ENCODE data around the gene ZYG11B. TPM values are rescaled to one million over a fixed set of nuclear protein-coding genes. Genes with fewer than 3 reads are reported as not detected.

The ZYG11B gene
- total and polyA plus RNA-seq, 9 of the 15 experiments (the other 6 are each of a cell fraction or from before 2014, with no cell fraction given), result 4.9 to 22.2 (median 12.2) TPM

DNA sequence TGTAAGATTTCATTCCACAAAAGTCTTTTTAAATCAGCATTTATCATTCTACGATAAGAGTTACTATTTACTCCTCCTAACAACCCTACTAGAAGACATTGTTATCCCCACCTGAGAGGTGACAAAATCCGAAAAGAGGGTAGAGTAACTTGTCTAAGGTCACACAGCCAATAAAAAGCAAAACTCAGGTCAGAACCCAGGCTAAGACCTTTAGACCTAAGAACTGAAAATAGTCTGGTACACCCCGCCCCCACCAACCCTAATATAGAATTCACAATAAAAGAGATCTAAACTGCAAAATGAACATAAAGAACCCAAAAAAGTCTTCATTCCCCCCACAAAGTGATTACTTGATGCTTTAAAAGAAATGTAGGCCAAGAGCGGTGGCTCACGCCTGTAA lies 46.8 kb upstream of the ZYG11B start (continued):
- TF ChIP-seq, protein P1, sequence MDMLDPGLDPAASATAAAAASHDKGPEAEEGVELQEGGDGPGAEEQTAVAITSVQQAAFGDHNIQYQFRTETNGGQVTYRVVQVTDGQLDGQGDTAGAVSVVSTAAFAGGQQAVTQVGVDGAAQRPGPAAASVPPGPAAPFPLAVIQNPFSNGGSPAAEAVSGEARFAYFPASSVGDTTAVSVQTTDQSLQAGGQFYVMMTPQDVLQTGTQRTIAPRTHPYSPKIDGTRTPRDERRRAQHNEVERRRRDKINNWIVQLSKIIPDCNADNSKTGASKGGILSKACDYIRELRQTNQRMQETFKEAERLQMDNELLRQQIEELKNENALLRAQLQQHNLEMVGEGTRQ (CRISPR knock-in tag; IDR thresholded peaks at IDR 0.05), result no peak

DNA sequence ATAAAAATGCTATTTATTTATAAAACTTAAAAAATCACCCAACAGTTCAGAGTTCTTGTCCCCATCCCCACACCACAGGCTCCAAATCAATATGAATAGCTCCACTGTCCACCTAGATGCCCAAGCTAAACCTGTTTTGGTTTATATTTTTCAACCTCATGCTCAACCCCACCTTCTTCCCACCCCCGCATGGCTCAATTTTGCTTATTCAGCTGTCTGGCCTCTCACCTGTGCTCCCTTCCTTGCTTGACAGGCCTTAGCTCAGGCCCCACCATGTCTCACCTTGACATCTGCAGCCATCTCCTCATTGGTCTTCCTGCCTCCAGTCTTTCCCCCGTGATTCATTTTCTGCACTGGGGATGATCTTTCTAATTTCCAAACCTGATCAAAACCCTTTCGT lies 45.9 kb upstream of the ZYG11B start:
- H3K4me3 ChIP-seq, result no peak overlapping the region
- peaks cover 0 to 7% of the 10 kb centered on the region in 2 experiments; a peak in 3 of 5 replicates for H3K4me1 ChIP-seq (replicated peaks in 1 of 2; ENCODE audit: control insufficient read depth in 2 of 2, insufficient read depth in 2 of 2, low read length in 2 of 2)
- no peaks in the 10 kb centered on the region for H3K9me3 ChIP-seq (replicated peaks; ENCODE audit: control insufficient read depth, insufficient read depth, low read depth, low read length)
- H3K4me2 ChIP-seq (ENCODE audit: insufficient read depth, low read length), result no peak overlapping the region
- in situ Hi-C loops (cut with MboI), result loop anchor here (10.0 to 25.0 kb wide), 2 partner anchors 276 to 543 kb away; partner anchors contain the start of genes ORC1, PRPF38A and ZFYVE9
- peak; percentile 58 for TF ChIP-seq MAFG (tag; conservative IDR thresholded peaks at IDR 0.05)
- 0 out of 2 replicates have a peak, but pooled peaks have one; percentile 13 for TF ChIP-seq DPF2 (IDR thresholded peaks at IDR 0.05)
- peak; percentile 92 for TF ChIP-seq ZNF316 (IDR thresholded peaks at IDR 0.05)
- TF ChIP-seq MAFK (IDR thresholded peaks at IDR 0.05; ENCODE audit: low read length), result peak; percentile 29; the same call in 1 of the 2 replicates
- TF ChIP-seq EGR1 (conservative IDR thresholded peaks at IDR 0.05), result peak; percentile 62
- TF ChIP-seq, protein P2, sequence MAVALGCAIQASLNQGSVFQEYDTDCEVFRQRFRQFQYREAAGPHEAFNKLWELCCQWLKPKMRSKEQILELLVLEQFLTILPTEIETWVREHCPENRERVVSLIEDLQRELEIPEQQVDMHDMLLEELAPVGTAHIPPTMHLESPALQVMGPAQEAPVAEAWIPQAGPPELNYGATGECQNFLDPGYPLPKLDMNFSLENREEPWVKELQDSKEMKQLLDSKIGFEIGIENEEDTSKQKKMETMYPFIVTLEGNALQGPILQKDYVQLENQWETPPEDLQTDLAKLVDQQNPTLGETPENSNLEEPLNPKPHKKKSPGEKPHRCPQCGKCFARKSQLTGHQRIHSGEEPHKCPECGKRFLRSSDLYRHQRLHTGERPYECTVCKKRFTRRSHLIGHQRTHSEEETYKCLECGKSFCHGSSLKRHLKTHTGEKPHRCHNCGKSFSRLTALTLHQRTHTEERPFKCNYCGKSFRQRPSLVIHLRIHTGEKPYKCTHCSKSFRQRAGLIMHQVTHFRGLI (CRISPR knock-in tag; IDR thresholded peaks at IDR 0.05), result no peak
- peak; percentile 36; the same call in 1 of the 2 replicates for TF ChIP-seq MAFF (IDR thresholded peaks at IDR 0.05; ENCODE audit: low read length)
- TF ChIP-seq NFRKB (IDR thresholded peaks at IDR 0.05; ENCODE audit: low read depth), result no peak
- peak; percentile 90 for TF ChIP-seq C11orf30 (IDR thresholded peaks at IDR 0.05; ENCODE audit: low read depth)
- TF ChIP-seq, protein P3, sequence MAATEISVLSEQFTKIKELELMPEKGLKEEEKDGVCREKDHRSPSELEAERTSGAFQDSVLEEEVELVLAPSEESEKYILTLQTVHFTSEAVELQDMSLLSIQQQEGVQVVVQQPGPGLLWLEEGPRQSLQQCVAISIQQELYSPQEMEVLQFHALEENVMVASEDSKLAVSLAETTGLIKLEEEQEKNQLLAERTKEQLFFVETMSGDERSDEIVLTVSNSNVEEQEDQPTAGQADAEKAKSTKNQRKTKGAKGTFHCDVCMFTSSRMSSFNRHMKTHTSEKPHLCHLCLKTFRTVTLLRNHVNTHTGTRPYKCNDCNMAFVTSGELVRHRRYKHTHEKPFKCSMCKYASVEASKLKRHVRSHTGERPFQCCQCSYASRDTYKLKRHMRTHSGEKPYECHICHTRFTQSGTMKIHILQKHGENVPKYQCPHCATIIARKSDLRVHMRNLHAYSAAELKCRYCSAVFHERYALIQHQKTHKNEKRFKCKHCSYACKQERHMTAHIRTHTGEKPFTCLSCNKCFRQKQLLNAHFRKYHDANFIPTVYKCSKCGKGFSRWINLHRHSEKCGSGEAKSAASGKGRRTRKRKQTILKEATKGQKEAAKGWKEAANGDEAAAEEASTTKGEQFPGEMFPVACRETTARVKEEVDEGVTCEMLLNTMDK (IDR thresholded peaks at IDR 0.05; ENCODE audit: borderline replicate concordance, insufficient read depth, low read depth, low read length, poor library complexity, severe bottlenecking), result no peak
- no peak for TF ChIP-seq KLF1 (tag; IDR thresholded peaks at IDR 0.05)
- no peak for TF ChIP-seq IFI16 (CRISPR knock-in tag; IDR thresholded peaks at IDR 0.05)
- WGBS (ENCODE audit: insufficient coverage, low coverage, missing lambda C conversion rate), result 50% methylated on average over 3 of the region's 3 CpGs
- intact Hi-C loops (cut with micrococcal nuclease), result loop anchor here (5.0 kb wide), 1 partner anchor 278 kb away; the partner anchor contains the start of genes ORC1 and PRPF38A
- ChIA-PET CTCF (ENCODE audit: low intra/inter-chr PET ratio) (no interaction called here), POLR2A (interaction anchor here (1.4 kb wide), 1 partner anchor 275 kb away, joined by 5 read pairs; the partner anchor contains the start of genes ORC1 and PRPF38A)
- H3K79me2 ChIP-seq (ENCODE audit: control insufficient read depth, insufficient read depth, low read length), result no peaks in the 10 kb centered on the region
- no peak overlapping the region for H3K9ac ChIP-seq (ENCODE audit: insufficient read depth in 1 of 2, low read depth in 2 of 2, low read length in 2 of 2)
- ATAC-seq (0 out of 3 replicates have a peak, but pooled peaks have one; percentile 8), FAIRE-seq (no peak), DNase-seq (ENCODE audit: extremely low read depth in 1 of 4, low spot score in 3 of 4) (no peak)
- no peaks in the 10 kb centered on the region for H3K9me1 ChIP-seq (ENCODE audit: control insufficient read depth, insufficient read depth, low read length)
- no TSS peak for BruUV-seq (replicated peaks)
- peaks cover 12% of the 10 kb centered on the region for H3K36me3 ChIP-seq (ENCODE audit: control insufficient read depth, insufficient read depth, low read length)
- H3K27me3 ChIP-seq (ENCODE audit: control insufficient read depth in 2 of 2, insufficient read depth in 2 of 2, low read length in 2 of 2), result no peaks in the 10 kb centered on the region; a peak in 1 of 5 replicates
- no peak overlapping the region for H3K27ac ChIP-seq (ENCODE audit: extremely low read depth, low read depth, low read length)
- no peak overlapping the region for H2AFZ ChIP-seq (ENCODE audit: low read depth, low read length)
- no peaks in the 10 kb centered on the region for H4K20me1 ChIP-seq (replicated peaks; ENCODE audit: control insufficient read depth, insufficient read depth, low read length)

Measured in K562 (cell line).